Measurements from ENCODE around the gene COL5A1. TPM values are rescaled to one million over a fixed set of nuclear protein-coding genes. Genes with fewer than 3 reads are reported as not detected.
A peak's percentile ranks its signal among the peaks of the same experiment; 100 is the strongest.

COL5A1 gene
- total RNA-seq, 4 donors from 2014 or later = 13.3 to 55.0 (median 27.0) TPM

GRCh38 chr9:134688661-134689320 lies 47.2 kb downstream of the COL5A1 start:
- DNase-seq (ENCODE audit: low spot score) (no peak), ATAC-seq (ENCODE audit: low FRiP score) (no peak)
- no peak for TF ChIP-seq CTCF (IDR thresholded peaks at IDR 0.05)

- TF ChIP-seq CTCF (IDR thresholded peaks at IDR 0.05) = peak in 2 of 3 donors; percentile 60 to 65
- ATAC-seq (ENCODE audit: low FRiP score) (peak; percentile 58), DNase-seq (ENCODE audit: low spot score) (peak; percentile 45)
Observed at GRCh38 chr9:134689321-134690181, 47.9 kb downstream of the COL5A1 start.

- DNase-seq (ENCODE audit: low spot score) (no peak), ATAC-seq (ENCODE audit: low FRiP score) (no peak)
- TF ChIP-seq CTCF (IDR thresholded peaks at IDR 0.05) = no peak
Observed at GRCh38 chr9:134690301-134690751, 48.7 kb downstream of the COL5A1 start.

- DNase-seq (ENCODE audit: low spot score) (no peak), ATAC-seq (ENCODE audit: low FRiP score) (no peak)
- TF ChIP-seq CTCF (IDR thresholded peaks at IDR 0.05) = no peak
Observed at GRCh38 chr9:134690946-134691694, 49.5 kb downstream of the COL5A1 start.

DNA sequence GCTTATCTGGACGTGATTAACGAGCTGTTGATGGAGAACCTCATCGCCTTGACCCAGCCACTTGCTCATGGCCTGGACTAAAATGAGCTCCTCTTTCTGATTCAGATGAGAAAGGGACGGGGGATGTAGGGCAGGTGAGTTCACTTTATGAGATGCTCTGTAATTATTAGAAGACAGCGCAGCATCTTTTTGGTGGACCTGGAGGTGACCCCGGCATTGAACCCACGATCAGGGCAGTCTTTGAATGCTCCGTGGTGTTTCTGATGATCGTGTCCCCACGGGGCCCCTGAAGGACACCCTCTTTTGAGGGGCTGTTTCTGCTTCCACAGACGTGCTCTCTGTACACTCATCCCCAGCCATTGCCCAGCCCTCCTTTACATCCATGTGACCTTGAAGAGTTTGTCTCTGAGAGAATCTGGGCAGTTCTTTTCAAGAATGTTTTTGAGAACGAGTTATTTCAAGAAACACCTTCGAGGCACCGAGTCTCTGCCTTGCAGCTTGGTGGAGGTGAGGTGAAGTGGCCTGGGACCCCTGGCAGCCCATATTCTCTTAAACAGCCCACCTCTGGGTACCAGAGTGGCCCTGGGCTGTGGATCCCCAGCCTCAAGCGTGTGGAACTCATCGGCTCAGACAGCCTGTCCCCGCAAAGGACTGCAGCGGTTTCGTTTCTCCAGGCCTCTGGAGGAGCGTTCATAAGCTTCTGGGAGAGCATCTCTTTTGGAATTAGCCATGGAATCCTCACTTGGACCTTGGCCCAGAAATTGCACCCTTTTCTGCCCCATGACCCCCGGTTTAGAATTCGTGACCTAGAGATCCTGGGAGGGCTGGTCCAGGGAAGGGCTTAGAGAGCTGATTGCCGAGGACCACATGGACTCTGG lies 50.3 kb downstream of the COL5A1 start:
- DNase-seq (ENCODE audit: low spot score) = no peak
- ATAC-seq (ENCODE audit: low FRiP score) = no peak
- no peak for TF ChIP-seq CTCF (IDR thresholded peaks at IDR 0.05)

DNA sequence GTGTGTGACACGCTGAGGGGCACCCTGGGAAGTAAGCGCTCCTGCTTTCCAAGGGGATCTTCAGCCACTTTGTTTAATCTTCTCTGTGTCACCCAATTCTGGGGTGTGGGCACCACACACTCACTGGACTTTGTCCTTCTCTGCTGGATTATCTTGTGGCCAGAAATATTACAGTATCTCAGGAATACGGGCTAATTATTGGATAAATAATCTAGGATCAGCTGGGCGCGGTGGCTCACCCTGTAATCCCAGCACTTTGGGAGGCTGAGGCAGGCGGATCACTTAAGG lies 50.9 kb downstream of the COL5A1 start:
- TF ChIP-seq CTCF (IDR thresholded peaks at IDR 0.05) = no peak
- no peak for ATAC-seq (ENCODE audit: low FRiP score)
- DNase-seq (ENCODE audit: low spot score) = no peak
